ENCODE results near the gene RUNX2.

- TF ChIP-seq EP300 (conservative IDR thresholded peaks at IDR 0.05; ENCODE audit: poor library complexity, severe bottlenecking): no peak
- TF ChIP-seq CTCF (IDR thresholded peaks at IDR 0.05; ENCODE audit: poor library complexity, severe bottlenecking): no peak
- no peak for TF ChIP-seq TAF1 (IDR thresholded peaks at IDR 0.05; ENCODE audit: low read depth)
- no peak for TF ChIP-seq MXI1 (conservative IDR thresholded peaks at IDR 0.05; ENCODE audit: poor library complexity, severe bottlenecking)
- no peak for TF ChIP-seq POLR2AphosphoS5 (IDR thresholded peaks at IDR 0.05)
- TF ChIP-seq, protein P1, sequence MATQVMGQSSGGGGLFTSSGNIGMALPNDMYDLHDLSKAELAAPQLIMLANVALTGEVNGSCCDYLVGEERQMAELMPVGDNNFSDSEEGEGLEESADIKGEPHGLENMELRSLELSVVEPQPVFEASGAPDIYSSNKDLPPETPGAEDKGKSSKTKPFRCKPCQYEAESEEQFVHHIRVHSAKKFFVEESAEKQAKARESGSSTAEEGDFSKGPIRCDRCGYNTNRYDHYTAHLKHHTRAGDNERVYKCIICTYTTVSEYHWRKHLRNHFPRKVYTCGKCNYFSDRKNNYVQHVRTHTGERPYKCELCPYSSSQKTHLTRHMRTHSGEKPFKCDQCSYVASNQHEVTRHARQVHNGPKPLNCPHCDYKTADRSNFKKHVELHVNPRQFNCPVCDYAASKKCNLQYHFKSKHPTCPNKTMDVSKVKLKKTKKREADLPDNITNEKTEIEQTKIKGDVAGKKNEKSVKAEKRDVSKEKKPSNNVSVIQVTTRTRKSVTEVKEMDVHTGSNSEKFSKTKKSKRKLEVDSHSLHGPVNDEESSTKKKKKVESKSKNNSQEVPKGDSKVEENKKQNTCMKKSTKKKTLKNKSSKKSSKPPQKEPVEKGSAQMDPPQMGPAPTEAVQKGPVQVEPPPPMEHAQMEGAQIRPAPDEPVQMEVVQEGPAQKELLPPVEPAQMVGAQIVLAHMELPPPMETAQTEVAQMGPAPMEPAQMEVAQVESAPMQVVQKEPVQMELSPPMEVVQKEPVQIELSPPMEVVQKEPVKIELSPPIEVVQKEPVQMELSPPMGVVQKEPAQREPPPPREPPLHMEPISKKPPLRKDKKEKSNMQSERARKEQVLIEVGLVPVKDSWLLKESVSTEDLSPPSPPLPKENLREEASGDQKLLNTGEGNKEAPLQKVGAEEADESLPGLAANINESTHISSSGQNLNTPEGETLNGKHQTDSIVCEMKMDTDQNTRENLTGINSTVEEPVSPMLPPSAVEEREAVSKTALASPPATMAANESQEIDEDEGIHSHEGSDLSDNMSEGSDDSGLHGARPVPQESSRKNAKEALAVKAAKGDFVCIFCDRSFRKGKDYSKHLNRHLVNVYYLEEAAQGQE (IDR thresholded peaks at IDR 0.05; ENCODE audit: borderline replicate concordance): no peak
- TF ChIP-seq SMC3 (conservative IDR thresholded peaks at IDR 0.05; ENCODE audit: poor library complexity): no peak
- TF ChIP-seq EZH2 (IDR thresholded peaks at IDR 0.05; ENCODE audit: borderline replicate concordance, insufficient read depth, low read length, poor library complexity, severe bottlenecking): no peak
- TF ChIP-seq RAD21 (conservative IDR thresholded peaks at IDR 0.05): no peak
These were observed 333.5 kb downstream of the RUNX2 start for GRCh38 chr6:45661661-45662060.
